SH-SY5Y (cell line): Measurements from ENCODE around the gene C2orf69.
A peak's percentile ranks its signal among the peaks of the same experiment; 100 is the strongest.

Experiments used
- GATA2 ChIP-seq: IDR thresholded peaks from 2 replicates; pipeline ENCODE4 v1.6.1; 2011; ENCODE audit warnings: mild to moderate bottlenecking, low read depth, low read length
- GATA3 ChIP-seq: IDR thresholded peaks from 2 replicates; pipeline ENCODE4 v1.6.1; 2011; ENCODE audit warnings: low read depth, mild to moderate bottlenecking, low read length, moderate library complexity

DNA sequence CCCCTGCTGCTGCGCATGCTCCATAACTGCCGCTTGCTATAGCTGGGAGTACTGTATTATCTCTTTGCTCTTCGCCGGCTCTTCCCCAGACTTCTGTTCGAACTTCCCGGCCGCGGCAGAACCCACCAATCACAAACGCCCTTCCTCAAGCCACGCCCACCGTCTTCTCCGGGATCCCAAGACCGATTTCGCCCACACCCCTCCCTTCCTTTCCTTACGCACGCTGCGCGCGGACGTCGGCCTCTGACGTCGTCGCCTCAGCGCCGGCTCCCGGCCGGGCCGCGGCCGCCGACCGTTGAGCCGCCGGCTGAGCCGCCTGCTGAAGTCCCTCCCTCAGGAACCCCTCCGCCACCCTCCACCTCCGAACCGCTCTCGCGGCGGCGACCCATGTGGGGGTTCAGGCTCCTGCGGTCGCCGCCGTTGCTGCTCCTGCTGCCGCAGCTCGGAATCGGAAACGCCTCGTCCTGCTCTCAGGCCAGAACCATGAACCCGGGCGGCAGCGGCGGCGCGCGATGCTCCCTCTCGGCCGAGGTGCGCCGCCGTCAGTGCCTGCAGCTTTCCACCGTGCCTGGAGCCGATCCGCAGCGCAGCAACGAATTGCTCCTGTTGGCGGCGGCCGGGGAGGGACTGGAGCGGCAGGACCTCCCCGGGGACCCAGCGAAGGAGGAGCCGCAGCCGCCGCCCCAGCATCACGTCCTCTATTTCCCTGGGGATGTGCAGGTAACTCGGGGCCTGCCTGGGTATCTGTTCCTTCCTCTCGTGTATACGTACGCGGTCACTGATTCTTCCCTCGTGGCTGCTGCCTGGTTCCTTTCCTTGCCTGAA lies at the start of gene C2orf69:
- TF ChIP-seq GATA3 = no peak
- TF ChIP-seq GATA2 = 0 out of 2 replicates have a peak, but pooled peaks have one; percentile 14
